HCT116 (cell line): ENCODE data around the gene CAPRIN1.

Experiments
- ELF1 ChIP-seq: IDR thresholded peaks from 2 replicates; pipeline ENCODE4 v1.6.1; 2012; ENCODE audit warnings: low read depth, borderline replicate concordance
- EZH2 ChIP-seq: fragments of 200-600 bp; sonication (generic); IDR thresholded peaks from 2 replicates; pipeline ENCODE4 v1.6.1; 2017; ENCODE audit warnings: antibody characterized with exemption, mixed run types
- POLR2A ChIP-seq: IDR thresholded peaks from 2 replicates; pipeline ENCODE4 v1.7.0; 2011; ENCODE audit warnings: borderline replicate concordance; ENCODE audit not compliant: insufficient read depth, insufficient read length; ENCODE audit errors: extremely low read depth
- POLR2AphosphoS5 ChIP-seq: IDR thresholded peaks from 2 replicates; pipeline ENCODE4 v1.6.1; 2011; ENCODE audit warnings: mild to moderate bottlenecking, low read depth, low read length, moderate library complexity
- SIN3A ChIP-seq: IDR thresholded peaks from 2 replicates; pipeline ENCODE4 v1.6.1; 2012; ENCODE audit warnings: low read depth
- TCF7L2 ChIP-seq: IDR thresholded peaks from 2 replicates; pipeline ENCODE4 v1.7.0; 2011; ENCODE audit warnings: borderline replicate concordance, inconsistent platforms; ENCODE audit not compliant: insufficient read depth, insufficient read length; ENCODE audit errors: extremely low read depth
- YY1 ChIP-seq: IDR thresholded peaks from 2 replicates; pipeline ENCODE4 v1.6.1; 2011; ENCODE audit warnings: low read length, low read depth, moderate library complexity, mild to moderate bottlenecking; ENCODE audit not compliant: insufficient replicate concordance; ENCODE audit errors: extremely low read depth
- TF ChIP-seq, protein P1 (sequence below), 3 experiments: fragments of 200-600 bp in 1 of 3; sonication (generic) in 1 of 3; IDR thresholded peaks in 2 of 3; conservative IDR thresholded peaks in 1 of 3; 2 replicates each; pipeline ENCODE4 v1.5.1; 2012 to 2017; ENCODE audit warnings: low read depth in 2 of 3, low read length in 2 of 3, antibody characterized with exemption in 1 of 3, borderline replicate concordance in 1 of 3, control low read depth in 1 of 3, mild to moderate bottlenecking in 1 of 3, mixed read lengths in 1 of 3, mixed run types in 1 of 3, moderate library complexity in 1 of 3; ENCODE audit not compliant: insufficient read depth in 1 of 3

GRCh38 chr11:34149786-34150185, 98.3 kb downstream of the CAPRIN1 start:
- TF ChIP-seq POLR2A, result no peak
- no peak for TF ChIP-seq EZH2
- TF ChIP-seq, protein P1, sequence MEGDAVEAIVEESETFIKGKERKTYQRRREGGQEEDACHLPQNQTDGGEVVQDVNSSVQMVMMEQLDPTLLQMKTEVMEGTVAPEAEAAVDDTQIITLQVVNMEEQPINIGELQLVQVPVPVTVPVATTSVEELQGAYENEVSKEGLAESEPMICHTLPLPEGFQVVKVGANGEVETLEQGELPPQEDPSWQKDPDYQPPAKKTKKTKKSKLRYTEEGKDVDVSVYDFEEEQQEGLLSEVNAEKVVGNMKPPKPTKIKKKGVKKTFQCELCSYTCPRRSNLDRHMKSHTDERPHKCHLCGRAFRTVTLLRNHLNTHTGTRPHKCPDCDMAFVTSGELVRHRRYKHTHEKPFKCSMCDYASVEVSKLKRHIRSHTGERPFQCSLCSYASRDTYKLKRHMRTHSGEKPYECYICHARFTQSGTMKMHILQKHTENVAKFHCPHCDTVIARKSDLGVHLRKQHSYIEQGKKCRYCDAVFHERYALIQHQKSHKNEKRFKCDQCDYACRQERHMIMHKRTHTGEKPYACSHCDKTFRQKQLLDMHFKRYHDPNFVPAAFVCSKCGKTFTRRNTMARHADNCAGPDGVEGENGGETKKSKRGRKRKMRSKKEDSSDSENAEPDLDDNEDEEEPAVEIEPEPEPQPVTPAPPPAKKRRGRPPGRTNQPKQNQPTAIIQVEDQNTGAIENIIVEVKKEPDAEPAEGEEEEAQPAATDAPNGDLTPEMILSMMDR (IDR thresholded peaks at IDR 0.05 in 2 of 3, conservative IDR thresholded peaks at IDR 0.05 in 1 of 3; ENCODE audit: borderline replicate concordance in 1 of 3, insufficient read depth in 1 of 3, low read depth in 2 of 3, low read length in 2 of 3), result peak; percentile 30 to 52 (median 44); a peak in 5 of 6 replicates
- TF ChIP-seq POLR2AphosphoS5, result no peak
- no peak for TF ChIP-seq SIN3A
- TF ChIP-seq ELF1, result no peak
- no peak for TF ChIP-seq YY1
- TF ChIP-seq TCF7L2, result no peak
